Vagina (tissue), 2 donors: ENCODE data around the gene TRAPPC10.

Experiments
- CTCF ChIP-seq, 3 experiments: fragments of 450-650 bp in 2 of 3; fragments of 200-600 bp in 1 of 3; sonication (generic) in 1 of 3; IDR thresholded peaks; one replicate each; pipeline ENCODE4 v1.5.1; 2017 to 2019; ENCODE audit warnings: antibody characterized with exemption in 3 of 3, mild to moderate bottlenecking in 2 of 3, moderate library complexity in 2 of 3
- POLR2A ChIP-seq, 2 donors: fragments of 450-650 bp; IDR thresholded peaks; one replicate each; pipeline ENCODE4 v1.6.1; 2017; ENCODE audit warnings: antibody characterized with exemption in 2 of 2, mild to moderate bottlenecking in 2 of 2, moderate library complexity in 2 of 2
- POLR2AphosphoS5 ChIP-seq, 2 donors: sonication (generic); formaldehyde crosslinking; IDR thresholded peaks; one replicate each; pipeline ENCODE4 v1.9.0; 2017; ENCODE audit warnings: antibody characterized with exemption in 2 of 2, mild to moderate bottlenecking in 2 of 2, low read depth in 1 of 2; ENCODE audit not compliant: insufficient read depth in 1 of 2

DNA sequence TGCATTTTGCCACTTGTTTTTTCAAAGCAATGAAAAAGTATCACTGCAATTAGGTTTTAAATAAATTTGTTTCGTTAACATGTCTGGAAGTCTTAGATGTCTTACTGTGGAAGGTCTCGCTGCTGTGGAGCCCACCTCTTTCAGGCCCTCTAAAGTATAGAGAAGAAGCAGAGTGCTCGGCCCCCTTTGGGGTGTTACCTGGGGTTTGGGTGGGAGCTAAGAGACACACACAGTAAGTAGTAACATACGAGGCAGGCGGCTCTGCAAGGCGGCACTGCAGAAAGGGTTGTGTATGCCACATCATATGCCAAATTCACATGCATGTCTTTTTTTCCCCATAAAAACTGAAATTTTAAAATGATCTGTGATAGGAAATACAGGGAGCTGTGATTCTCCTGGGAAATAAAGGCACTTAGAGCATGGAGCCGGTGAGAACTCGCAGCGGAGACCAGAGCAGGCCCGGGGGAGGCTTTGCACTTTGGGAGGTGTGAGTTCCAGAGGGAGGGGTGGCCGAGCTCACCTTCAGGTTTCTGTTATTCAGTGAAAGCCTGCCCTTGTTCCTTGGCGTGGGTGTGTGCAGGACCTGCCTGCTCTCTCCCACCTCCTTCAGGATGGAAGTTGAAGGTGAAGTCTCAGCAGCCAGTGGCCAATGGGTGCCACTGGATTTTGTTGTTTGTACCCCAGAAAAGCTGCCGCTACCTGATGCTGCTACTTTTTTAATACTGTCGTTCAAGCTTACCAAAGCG lies 59.4 kb downstream of the TRAPPC10 start:
- TF ChIP-seq CTCF (IDR thresholded peaks at IDR 0.05) (no peak), POLR2A (IDR thresholded peaks at IDR 0.05) (no peak), POLR2AphosphoS5 (IDR thresholded peaks at IDR 0.05; ENCODE audit: insufficient read depth in 1 of 2, low read depth in 1 of 2) (no peak)
